Ovary (tissue), 3 donors: ENCODE results near the gene AP1M2.

ENCODE experiments used
- CTCF ChIP-seq, 3 donors: fragments of 450-650 bp in 2 of 3; fragments of 200-600 bp in 1 of 3; IDR thresholded peaks; one replicate each; pipeline versions ENCODE4 v1.5.1 to v1.8.0; 2016 to 2022; ENCODE audit warnings: antibody characterized with exemption in 3 of 3, mild to moderate bottlenecking in 1 of 3
- POLR2A ChIP-seq: fragments of 450-650 bp; IDR thresholded peaks from one replicate; pipeline ENCODE4 v1.6.1; 2017; ENCODE audit warnings: antibody characterized with exemption, mild to moderate bottlenecking, moderate library complexity
- donor health status: DM: no; HTN: no; CAD: no.

- TF ChIP-seq CTCF (IDR thresholded peaks at IDR 0.05) (no peak), POLR2A (no peak)
These were observed 49.3 kb upstream of the AP1M2 start for GRCh38 chr19:10636304-10636972.
